ENCODE results near the gene FDX1.

FDX1 gene

GRCh38 chr11:110446594-110446993, 16.8 kb downstream of the FDX1 start:
- no peak overlapping the region for H3K4me3 ChIP-seq (ENCODE audit: control insufficient read depth, low read depth, low read length)
- TF ChIP-seq CTCF (conservative IDR thresholded peaks at IDR 0.05; ENCODE audit: control insufficient read depth, insufficient read depth, low read depth, low read length): no peak
- DNase-seq (ENCODE audit: low read depth): no peak

GRCh38 chr11:110447343-110447742, 17.6 kb downstream of the FDX1 start:
- no peak for TF ChIP-seq CTCF (conservative IDR thresholded peaks at IDR 0.05; ENCODE audit: control insufficient read depth, insufficient read depth, low read depth, low read length)
- H3K4me3 ChIP-seq (ENCODE audit: control insufficient read depth, low read depth, low read length): no peak overlapping the region
- no peak for DNase-seq (ENCODE audit: low read depth)

GRCh38 chr11:110447897-110448745, 18.4 kb downstream of the FDX1 start:
- peak; percentile 38 for TF ChIP-seq CTCF (conservative IDR thresholded peaks at IDR 0.05; ENCODE audit: control insufficient read depth, insufficient read depth, low read depth, low read length)

GRCh38 chr11:110450246-110450645, 20.5 kb downstream of the FDX1 start:
- TF ChIP-seq CTCF (conservative IDR thresholded peaks at IDR 0.05; ENCODE audit: control insufficient read depth, insufficient read depth, low read depth, low read length): no peak
- no peak overlapping the region for H3K4me3 ChIP-seq (ENCODE audit: control insufficient read depth, low read depth, low read length)
- DNase-seq (ENCODE audit: low read depth): no peak

More at GRCh38 chr11:110447897-110448745, 18.4 kb downstream of the FDX1 start:
- H3K4me3 ChIP-seq (ENCODE audit: control insufficient read depth, low read depth, low read length): no peak overlapping the region
- DNase-seq (ENCODE audit: low read depth): no peak

GRCh38 chr11:110452720-110453119, 23.0 kb downstream of the FDX1 start:
- no peak for DNase-seq (ENCODE audit: low read depth)
- no peak overlapping the region for H3K4me3 ChIP-seq (ENCODE audit: control insufficient read depth, low read depth, low read length)
- no peak for TF ChIP-seq CTCF (conservative IDR thresholded peaks at IDR 0.05; ENCODE audit: control insufficient read depth, insufficient read depth, low read depth, low read length)

GRCh38 chr11:110453684-110454354, 24.1 kb downstream of the FDX1 start:
- no peak overlapping the region for H3K4me3 ChIP-seq (ENCODE audit: control insufficient read depth, low read depth, low read length)
- no peak for DNase-seq (ENCODE audit: low read depth)
- TF ChIP-seq CTCF (conservative IDR thresholded peaks at IDR 0.05; ENCODE audit: control insufficient read depth, insufficient read depth, low read depth, low read length): no peak

Measured in fibroblast of mammary gland (primary cell).